Stimulated activated naive CD4-positive, alpha-beta T cell (primary cell): ENCODE data around the gene CRYBG2.
A peak's percentile ranks its signal among the peaks of the same experiment; 100 is the strongest.

Experiments used
- DNase-seq, 6 experiments: peaks; one replicate each; lab custom pipeline; 2025; lab: John Stamatoyannopoulos, UW

Gene CRYBG2

DNA sequence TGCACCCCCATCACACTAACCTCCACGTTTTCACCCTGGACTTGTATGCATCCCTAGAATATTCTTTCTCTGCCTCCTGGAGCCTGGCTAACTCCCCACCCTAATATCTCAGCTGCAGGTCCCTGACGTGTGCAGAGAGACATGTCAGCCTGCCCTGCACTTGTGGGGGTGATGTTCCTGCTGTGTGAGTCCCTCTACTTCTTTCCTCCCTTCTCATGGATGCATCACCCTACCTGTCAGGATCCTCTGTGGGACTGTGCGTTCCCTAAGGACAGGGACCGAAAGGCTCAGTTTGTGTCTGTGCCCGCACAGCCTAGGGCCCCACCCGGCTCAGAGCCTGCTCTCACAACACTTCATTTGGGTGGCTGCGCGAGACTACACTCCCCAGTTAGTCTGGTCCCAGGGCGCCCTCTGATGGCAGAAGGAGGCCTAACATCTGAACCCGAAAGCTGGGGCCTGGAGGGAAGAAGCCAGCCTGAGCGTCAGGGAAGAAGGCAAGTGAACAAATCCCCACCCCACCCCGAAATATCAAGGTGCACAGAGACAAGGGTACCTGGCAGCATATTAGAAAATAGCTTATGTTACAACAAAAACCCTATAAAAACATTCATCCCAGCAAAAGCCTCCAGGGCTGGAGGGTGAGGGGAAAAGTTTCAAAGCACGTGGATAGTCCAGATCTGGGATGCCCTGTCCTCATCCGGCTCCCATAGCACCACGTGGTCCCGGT is 32.5 kb downstream of the CRYBG2 start:
- DNase-seq = peak; percentile 81 to 95 (median 92)

DNA sequence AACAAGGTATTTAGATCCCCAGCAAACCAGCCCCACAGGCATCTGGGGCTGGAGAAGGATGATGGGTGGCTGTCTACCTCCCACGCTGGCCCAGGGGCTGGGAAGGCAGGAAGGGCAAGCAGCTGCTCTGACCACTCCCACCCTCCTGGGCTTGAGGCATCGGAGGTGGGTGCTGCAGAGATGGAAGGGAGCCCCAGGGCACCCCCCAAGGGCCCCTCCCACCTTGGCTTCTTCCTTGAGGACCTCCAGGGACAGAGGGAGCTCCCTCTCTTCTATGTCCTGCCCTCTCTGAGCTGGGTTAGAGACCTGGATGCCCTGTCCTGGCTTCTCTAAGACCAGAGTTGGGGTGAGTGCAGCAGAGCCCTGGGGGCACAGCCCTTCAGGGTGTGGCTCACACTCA is 33.0 kb downstream of the CRYBG2 start:
- DNase-seq = no peak

DNA sequence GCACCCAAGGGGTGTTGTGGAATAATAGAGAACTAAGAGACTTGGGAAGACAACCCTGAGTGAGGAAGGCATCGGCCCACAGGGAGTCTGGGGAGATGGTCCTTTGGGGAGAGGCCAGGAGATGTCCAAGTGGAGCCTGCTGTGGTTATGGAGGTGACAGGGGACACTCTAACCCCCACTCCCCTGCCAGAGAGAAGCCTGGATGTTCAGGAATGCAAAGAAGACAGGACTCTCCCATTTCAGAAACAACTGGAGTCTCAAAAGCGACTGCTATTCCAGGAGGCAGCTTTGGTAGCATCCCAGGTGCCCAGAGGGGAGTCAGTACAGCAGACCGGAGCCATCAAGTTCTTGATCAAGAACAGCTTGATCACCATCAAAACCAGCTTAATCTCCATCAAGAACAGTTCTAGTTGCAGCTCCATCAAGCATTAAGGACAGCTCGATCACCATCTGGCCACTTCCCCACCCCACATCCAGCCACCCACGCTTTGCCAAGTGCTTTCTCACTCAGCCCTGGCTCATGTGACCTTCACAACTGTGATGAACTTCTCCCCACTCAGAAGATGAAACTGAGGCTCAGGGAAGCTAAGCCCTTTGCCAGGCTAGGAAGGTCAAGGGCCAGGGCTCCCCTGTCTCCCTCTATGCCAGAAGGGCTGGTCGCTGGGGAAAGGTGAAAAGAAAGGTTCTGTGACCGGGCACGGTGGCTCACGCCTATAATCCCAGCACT is 35.4 kb downstream of the CRYBG2 start:
- DNase-seq = no peak

DNA sequence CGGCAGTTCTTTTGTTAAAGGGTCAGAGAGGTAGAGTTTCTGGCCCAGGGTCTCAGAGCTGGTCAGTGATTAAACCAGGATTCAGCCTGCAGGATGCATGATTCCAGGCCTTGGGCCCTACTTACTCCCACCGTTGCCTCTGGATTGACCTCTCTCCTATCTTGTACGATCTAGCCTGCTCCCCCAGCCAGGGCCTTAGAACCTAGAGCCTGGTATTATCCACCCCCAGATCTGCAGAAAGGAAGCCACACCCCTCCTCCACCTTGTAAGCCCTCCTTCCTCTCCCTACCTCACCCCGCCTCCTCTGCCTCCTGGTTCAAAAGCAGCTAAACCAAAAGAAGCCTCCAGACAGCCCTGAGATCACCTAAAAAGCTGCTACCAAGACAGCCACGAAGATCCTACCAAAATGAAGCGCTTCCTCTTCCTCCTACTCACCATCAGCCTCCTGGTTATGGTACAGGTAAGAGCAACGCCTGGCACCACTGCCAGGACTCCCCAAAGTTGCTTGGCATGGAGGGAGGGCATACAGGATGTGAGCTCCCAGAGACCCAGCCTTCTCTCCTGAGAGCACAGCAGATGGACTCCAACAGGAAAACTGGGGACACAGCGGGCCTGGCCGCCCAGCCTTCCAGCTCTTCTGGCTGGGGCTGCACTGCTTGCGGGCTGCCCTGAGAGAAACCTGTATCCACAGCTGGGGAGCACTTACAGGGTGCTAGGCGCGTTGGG is 36.2 kb downstream of the CRYBG2 start, which contains the start of gene CD52:
TSS of gene CD52 (plus strand) at position 347 of the 726 bp plus-strand sequence. CDS start at position 407, 60 bp downstream.
- peak; percentile 61 to 82 (median 74) for DNase-seq

DNA sequence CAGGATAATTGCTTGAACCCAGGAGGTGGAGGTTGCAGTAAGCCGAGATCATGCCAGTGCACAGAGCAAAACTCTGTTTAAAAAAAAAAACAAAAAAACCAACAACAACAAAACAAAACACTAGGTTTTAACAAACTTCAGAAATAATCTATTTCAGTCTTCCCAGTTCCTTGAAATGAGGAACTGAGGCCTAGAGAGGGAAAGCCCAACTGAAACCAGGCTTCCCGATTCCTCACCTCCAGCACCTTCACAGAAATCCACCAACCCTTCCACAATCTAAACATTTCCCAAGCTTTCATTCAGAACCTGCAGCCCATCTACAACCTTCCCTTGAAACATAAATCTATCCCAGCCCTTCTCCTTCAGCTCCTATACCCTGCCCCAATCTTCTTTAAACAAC is 36.8 kb downstream of the CRYBG2 start:
- DNase-seq = no peak

DNA sequence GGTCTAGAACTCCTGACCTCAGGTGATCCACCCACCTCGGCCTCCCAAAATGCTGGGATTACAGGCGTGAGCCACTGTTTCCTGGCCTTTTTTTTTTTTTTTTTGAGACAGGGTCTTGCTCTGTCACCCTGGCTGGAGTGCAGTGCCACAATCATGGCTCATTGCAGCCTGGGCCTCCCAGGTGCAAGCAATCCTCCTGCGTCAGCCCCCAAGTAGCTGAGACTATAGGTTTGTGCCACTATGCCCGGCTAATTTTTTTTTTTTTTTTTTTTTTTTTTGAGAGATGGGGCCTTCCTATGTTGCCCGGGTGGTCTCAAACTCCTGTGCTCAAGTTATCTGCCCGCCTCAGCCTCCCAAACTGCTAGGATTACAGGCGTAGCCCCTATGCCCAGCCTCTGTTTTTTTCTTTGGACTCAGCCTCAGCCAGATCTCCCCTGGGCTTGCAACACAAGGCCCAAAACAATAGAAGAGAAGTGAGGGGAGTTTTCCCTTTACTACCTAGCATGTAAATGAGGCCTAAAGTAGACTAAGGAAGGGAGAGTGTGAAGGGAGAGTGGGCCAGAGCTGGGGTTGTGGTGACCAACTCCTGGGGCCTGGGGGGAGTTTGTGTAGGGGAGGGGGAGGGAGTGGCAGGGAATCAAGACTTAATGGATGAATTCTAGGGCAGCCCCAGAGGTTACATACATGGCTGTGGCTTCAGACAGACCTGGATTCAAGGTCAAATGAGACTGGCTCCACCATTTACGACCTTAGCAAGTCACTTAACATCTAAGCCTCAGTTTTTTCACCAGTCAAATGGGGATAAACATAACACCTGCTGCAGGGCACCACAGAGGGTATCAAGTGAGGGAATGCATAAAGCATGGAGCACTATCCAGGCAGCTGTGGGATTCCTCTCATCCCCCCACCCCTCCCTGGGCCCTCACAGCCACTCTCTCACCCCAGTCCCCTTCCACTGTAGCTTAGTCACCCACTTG is 37.8 kb downstream of the CRYBG2 start:
- no peak for DNase-seq

DNA sequence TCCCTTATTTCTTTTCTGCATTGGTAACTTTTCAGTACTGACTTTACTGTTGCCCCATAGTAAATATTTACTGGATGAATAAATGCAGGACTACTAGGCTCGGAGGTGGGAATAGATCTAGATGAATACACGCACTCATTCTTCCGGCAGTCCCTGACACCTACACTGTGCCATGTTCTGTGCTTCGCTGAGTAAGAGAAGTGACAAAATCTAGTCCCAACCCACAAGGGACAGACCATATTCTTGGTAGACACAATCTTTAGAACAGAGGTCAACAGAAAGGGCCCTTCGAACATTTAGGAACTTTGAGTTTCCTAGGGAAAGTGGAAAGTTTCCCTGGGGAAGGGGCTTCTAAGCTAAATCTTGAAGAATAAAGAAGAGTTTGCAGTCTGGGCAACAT is 39.4 kb downstream of the CRYBG2 start:
- no peak for DNase-seq

DNA sequence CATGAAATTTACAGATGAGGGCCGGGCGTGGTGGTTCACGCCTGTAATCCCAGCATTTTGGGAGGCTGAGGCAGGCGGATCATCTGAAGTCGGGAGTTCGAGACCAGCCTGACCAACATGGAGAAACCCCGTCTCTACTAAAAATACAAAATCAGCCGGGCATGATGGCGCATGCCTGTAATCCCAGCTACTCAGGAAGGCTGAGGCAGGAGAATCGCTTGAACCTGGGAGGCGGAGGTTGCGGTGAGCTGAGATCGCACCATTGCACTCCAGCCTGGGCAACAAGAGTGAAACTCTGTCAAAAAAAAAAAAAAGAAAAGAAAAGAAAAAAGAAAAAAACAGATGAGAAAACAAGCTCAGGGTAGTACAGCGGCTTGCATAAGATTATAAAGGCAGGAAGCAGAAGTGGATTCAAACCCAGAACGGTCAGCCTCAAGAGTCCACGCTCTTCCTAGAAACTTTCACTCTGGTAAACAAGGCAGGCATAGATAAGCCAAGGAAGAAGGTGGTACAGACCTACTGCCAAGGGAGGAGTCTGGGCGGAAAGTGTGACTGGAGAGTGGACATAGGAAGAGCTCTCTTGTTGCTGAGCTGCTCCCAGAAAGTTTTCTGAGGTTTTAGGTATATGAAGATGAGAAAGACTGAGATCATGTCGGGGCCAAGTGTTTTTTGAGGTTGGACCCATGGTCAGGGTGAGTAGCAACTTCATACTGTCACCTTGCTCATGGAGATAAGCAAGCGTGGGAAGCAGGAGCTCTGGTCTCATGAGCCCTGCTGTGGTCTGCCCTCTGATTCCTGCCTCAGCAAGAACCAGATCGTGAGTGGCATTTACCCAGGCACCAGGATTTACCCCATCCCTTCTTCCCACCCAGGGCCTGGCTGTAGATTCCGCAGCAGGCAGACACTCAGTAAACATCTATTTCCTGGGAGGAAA is 45.7 kb downstream of the CRYBG2 start:
- peak in 2 of 6 experiments; percentile 28 to 46 for DNase-seq

DNA sequence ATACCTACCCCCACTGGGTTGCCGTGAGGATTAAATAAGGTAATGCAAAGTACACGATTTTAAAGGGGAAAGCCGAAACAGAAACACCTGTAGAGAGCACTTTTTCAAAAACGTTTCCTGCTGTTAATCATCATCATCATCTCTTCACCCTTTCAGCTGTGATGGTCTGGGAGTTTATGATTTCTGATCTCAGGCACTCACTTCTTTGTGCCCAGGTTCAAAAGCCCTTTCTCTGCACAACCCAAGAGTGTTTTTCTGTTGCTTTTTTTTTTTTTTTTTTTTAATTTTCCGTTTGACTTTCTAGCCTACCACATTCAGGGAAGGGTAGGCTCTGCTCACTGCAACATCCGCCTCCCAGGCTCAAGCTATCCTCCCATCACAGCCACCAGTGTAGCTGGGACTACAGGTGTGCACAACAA is 46.6 kb downstream of the CRYBG2 start:
- DNase-seq = peak in 5 of 6 experiments; percentile 39 to 87 (median 57)

DNA sequence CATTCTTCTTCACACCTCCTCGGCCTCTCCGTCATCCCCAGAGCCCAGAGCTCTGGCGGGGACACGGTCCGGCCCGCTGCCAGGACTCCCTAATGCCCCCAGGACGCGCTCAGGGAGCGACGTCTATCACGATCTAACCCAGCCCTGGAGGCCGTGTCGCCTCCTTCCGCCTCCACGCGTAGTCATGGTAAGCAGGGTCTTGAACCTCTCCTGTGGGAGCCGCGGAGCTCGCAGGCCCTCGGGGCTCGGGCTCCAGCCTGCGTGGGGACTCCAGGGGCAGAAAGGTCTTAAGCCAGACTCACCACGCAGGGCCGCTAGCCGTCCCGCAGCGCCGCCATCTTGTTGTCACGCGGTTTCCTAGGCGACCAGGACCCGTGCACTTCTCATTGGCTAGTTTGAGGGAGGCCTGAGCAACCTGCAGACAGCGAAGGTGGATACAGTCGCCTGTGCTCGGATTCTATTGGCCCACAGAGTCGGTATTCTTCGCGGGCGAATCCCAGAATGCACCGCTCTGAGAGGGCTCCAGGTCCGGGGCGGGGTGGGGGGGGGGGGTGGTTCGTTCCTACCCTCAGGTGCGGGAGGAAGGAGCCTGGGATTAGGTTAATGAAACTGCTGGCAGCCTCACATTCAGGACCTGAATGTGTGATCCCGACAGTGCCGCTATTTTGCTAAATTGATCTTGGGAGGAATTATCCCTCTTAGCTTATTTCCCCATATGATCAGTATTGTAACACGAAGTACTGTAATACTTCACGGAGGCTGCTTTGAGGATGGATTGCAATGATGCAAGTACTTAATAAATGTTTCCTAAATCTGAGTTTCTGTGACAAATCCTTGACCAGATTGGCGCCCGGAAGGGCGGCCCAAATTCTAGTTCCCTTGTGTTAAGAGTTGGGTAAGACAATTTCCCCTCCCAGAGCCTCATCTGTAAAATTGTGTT is 47.4 kb downstream of the CRYBG2 start, which contains the start of gene UBXN11:
TSS of gene UBXN11 (minus strand) at position 347 of the 940 bp plus-strand sequence. CDS start 3,753 bp downstream, outside the sequence.
- peak; percentile 84 to 94 (median 89) for DNase-seq

DNA sequence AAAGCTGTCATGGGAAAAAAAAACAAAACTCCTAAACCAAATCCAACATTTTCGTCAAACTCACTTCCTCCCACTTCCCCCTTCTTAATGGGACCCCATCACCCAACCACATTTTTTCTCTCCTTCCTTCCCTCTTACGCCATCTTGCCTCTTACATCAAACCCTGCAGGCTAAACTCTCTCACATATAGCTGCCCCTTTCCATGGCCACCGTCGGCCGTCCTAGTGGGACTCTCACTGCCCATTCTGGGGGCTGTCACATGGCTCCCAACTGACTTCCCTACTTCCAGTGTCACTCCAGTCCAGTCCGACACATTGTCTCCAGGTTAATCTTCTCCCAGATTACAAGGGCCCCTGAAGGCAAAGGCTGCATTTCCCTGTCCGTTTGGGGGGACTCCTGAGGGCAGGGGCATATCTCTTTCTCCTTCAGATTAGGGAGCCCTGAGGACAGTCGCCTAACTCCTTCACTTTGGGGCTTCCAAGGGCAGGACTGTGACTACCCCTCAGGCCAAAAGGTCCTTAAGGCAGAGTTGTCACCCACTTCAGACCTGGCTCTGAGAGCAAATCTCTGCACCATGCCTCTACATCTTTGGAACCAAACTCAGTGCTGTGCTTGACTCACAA is 48.2 kb downstream of the CRYBG2 start:
- no peak for DNase-seq

DNA sequence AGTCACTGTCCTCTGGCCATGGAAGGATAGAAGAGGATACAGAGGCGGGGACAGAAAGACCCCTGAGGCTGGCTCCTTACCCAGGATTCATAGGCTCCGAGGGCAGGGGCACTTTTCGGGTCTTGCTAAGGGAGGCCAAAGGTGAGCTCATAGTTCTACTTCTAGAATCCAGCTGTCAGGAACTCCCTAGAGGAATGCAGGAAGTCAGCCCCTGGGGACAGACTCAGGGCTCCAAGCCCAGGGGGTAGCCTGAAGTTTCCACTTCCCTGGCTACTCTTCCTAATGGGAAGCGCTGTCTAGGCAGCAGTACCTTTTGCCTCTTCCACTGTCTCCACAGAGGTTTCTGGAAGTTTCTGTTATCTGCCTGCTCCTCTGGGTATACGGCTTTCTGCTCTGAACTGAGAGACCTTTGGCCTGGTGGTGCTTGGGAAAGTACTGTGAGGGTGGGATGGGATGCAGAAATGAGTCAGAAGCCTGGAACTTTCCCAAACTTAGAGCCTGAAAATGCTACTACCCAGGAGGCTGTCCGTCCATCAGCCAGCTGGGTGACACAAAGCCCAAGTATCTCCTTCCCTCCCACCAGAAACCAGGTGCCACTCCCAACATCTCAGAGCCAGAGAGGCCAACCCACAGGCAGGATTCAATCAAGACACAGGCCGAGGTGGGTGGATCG is 51.1 kb downstream of the CRYBG2 start:
- DNase-seq = no peak

DNA sequence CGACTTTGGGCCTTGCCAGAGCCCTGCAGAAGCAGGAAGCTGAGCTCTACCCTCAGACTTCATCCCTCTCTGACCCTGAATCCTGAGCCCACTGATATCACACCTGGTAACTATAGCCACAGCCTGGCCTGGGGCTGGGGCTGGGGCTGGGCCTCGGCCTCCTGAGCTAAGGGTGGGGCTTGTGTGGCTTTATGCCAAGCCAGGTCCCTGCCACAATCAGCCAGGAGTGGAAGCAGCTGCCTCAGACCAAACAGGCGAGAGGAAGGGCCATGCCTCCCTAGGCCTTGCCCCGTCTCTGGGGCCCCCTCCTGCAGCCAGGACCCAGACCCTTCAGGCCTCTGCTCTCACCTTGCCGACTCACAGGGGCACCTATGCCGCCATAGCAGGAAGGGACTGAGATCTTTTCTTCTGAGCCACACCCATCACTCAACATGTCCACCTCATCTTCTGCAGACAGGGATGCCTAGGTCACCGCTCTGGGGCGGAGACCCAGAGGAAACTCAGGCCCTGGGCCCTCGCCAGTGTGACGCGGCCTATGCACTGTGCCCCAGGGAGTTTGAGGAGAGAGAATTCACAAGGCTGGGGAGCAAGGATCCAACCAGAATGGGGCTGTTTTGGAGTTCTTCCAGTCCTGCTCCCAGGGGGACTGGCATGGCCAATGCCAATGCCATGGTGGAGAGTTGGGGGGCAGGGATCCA is 53.2 kb downstream of the CRYBG2 start:
- no peak for DNase-seq

DNA sequence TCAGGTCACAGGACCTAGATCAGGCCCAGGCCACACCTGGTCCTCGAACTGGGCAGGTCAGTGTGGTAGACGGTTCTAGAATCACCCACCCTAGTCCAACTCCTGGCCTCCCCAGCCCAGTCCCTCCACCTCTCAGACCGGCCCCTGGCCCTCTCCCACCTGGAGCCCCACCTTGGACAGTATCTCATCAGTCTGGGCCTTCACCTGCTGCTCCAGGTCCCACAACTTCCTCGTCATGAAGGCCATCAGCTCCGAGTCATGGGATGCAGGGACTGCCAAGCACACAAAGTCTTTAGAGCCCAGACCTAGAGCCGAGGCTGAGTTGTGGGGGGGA is 56.2 kb downstream of the CRYBG2 start:
- no peak for DNase-seq

DNA sequence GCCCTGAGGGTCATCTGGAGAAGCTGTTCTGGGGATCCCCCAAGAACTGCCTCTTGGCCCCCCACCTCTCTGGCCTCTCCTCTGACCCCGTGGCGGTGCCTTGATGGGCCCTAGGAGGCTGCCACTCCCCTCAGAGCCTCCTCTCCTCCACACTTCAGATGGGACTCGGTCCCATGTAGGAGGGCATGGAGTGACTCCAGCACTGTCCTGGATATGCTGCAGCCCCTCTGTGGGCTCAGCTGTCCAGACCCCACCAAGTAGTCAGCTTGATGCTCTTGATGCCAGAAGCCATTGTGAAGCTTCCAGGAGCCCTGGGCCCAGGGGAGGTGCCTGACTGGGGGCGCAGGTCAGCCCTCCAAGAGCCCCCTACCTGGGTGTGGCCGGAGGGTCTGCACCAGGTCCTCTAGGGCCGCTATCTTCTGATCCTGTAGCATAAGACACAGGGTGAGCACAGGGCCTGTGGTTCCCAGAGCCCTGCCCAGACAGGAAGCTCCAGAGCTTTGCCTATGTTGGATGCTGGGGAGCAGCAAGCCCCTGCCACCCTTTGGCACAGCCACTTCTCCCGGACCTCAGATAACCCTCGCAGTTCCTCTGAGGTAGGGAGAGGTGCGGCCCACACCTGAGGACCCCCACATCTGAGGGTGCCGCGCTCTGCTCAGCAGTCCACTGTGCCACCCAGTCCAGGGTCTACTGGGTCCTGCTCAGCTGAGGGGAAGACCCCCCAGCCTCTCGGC is 56.7 kb downstream of the CRYBG2 start:
- no peak for DNase-seq

DNA sequence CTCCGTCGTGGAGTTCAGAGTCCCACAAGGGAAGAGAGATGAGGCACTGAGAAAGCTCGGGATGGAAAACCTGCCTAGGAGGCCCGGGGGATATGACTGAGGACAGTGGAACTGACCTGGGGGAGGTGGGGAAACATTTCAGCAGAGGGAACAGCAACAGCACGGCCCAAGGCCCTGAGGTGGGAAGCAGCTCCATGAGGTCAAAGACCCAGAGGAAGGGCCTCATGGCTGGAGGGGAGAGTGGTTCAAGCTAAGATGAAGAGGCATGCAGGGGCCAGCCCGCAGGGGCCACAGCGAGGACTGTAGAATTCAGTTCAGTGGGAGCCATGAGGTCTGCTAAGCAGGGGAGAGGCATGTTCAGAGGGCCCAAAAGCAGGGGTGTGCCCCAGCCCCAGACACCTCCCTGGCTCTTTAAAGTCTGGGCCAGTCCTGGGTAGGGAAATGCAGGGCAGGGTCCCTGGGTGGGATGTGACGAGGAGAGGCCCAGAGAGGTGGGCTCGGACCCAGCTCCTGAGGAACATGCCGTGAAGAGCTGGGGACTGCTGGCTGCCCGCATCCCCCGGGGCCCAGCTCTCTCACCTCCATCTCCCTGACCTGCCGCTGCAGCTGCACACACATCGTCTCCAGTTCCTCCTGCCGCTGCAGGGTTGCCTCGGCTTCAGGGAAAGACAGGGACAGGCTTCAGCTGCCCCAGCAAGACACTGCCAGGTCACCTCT is 57.4 kb downstream of the CRYBG2 start:
- DNase-seq = no peak
